ENCODE results near the gene CAPN12. TPM values are rescaled to one million over a fixed set of nuclear protein-coding genes. Genes with fewer than 3 reads are reported as not detected.
"Not testable (repeated sequence)": the region's sequence is repeated elsewhere in the genome, so short reads cannot be mapped to it uniquely, and the experiment has no call there.

CAPN12 gene
- total RNA-seq: 4.4 and 4.7 TPM in 2 replicates

GRCh38 chr19:38744298-38744681 lies at the start of gene CAPN12:
Gene CAPN12 (minus strand): TSS chr19:38744474. CDS start chr19:38744165, 309 bp downstream.
- intact Hi-C loops (cut with micrococcal nuclease): no loop called here

- intact Hi-C loops (cut with micrococcal nuclease): loop anchor here (2.0 kb wide), 2 partner anchors 19 to 37 kb away; partner anchors contain the start of gene ECH1
Measured at GRCh38 chr19:38793671-38794070, 49.4 kb upstream of the CAPN12 start.

GRCh38 chr19:38793177-38793576 lies 48.9 kb upstream of the CAPN12 start:
- intact Hi-C loops (cut with micrococcal nuclease): loop anchor here (2.0 kb wide), 2 partner anchors 18 to 38 kb away; partner anchors contain the start of gene ECH1

- intact Hi-C loops (cut with micrococcal nuclease): loop anchor here (2.0 kb wide), 2 partner anchors 18 to 38 kb away; partner anchors contain the start of gene ECH1
Measured at GRCh38 chr19:38792250-38793111, 48.2 kb upstream of the CAPN12 start.

- intact Hi-C loops (cut with micrococcal nuclease): loop anchor here (2.0 kb wide), 2 partner anchors 17 to 39 kb away; partner anchors contain the start of gene ECH1
Measured at GRCh38 chr19:38791451-38792064, 47.3 kb upstream of the CAPN12 start.

- intact Hi-C loops (cut with micrococcal nuclease): not testable (repeated sequence)
Measured at GRCh38 chr19:38790507-38791403, 46.5 kb upstream of the CAPN12 start.

- intact Hi-C loops (cut with micrococcal nuclease): loop anchor here (2.0 kb wide), 1 partner anchor 20 kb away; no protein-coding TSS in a partner anchor
Measured at GRCh38 chr19:38788478-38789243, 44.4 kb upstream of the CAPN12 start, which contains the start of gene LGALS7B. Gene LGALS7B (plus strand): TSS chr19:38789200. CDS start chr19:38789227, 27 bp downstream.

- intact Hi-C loops (cut with micrococcal nuclease): no loop called here
Measured at GRCh38 chr19:38786572-38787265, 42.4 kb upstream of the CAPN12 start.

- intact Hi-C loops (cut with micrococcal nuclease): not testable (repeated sequence)
Measured at GRCh38 chr19:38786061-38786460, 41.8 kb upstream of the CAPN12 start.

GRCh38 chr19:38785187-38785699 lies 41.0 kb upstream of the CAPN12 start:
- intact Hi-C loops (cut with micrococcal nuclease): no loop called here

- intact Hi-C loops (cut with micrococcal nuclease): no loop called here
Measured at GRCh38 chr19:38784224-38784623, 40.0 kb upstream of the CAPN12 start.

GRCh38 chr19:38782212-38782611 lies 37.9 kb upstream of the CAPN12 start:
- intact Hi-C loops (cut with micrococcal nuclease): not testable (repeated sequence)

- intact Hi-C loops (cut with micrococcal nuclease): no loop called here
Measured at GRCh38 chr19:38781058-38781457, 36.8 kb upstream of the CAPN12 start.

GRCh38 chr19:38780443-38780842 lies 36.2 kb upstream of the CAPN12 start:
- intact Hi-C loops (cut with micrococcal nuclease): no loop called here

- intact Hi-C loops (cut with micrococcal nuclease): no loop called here
Measured at GRCh38 chr19:38778733-38779132, 34.5 kb upstream of the CAPN12 start.

- intact Hi-C loops (cut with micrococcal nuclease): loop anchor here (2.0 kb wide), 1 partner anchor 18 kb away; no protein-coding TSS in a partner anchor
Measured at GRCh38 chr19:38774181-38774950, 30.1 kb upstream of the CAPN12 start.

- intact Hi-C loops (cut with micrococcal nuclease): loop anchor here (2.0 kb wide), 1 partner anchor 19 kb away; no protein-coding TSS in a partner anchor
Measured at GRCh38 chr19:38773469-38774177, 29.3 kb upstream of the CAPN12 start, which contains the start of gene LGALS7. Gene LGALS7 (minus strand): TSS chr19:38773517. CDS start chr19:38773492, 25 bp downstream.

GRCh38 chr19:38771569-38771968 lies 27.3 kb upstream of the CAPN12 start:
- intact Hi-C loops (cut with micrococcal nuclease): not testable (repeated sequence)
